GM12878 (cell line): ENCODE results near the gene LIPN.

Experiments
- RAD51 ChIP-seq: fragments of 450-650 bp; IDR thresholded peaks from 2 replicates; pipeline ENCODE4 v1.6.1; 2016; ENCODE audit warnings: moderate library complexity, mild to moderate bottlenecking, inconsistent platforms
- REST ChIP-seq: IDR thresholded peaks from 2 replicates; pipeline ENCODE4 v1.6.1; 2012; ENCODE audit warnings: mild to moderate bottlenecking, low read depth, low read length

DNA sequence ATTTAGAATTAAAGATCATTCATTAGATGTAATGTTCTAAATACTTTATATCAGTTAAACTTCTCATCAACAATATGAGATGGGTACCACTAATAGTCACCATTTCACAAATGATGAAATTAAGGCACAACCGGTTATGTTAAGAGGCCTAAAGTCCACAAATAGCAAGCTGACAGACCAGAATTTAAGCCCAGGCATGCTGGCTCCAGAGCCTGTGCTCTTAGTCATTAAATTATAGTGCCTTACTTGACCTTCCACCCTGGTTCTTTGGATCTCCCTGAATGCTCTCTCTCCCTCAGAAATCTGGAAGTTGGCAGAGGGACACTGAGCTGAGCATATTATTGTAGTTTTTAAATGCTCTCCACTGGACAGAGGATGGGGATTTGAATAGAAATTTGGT lies 3.6 kb downstream of the LIPN start:
- TF ChIP-seq RAD51 (no peak), REST (no peak)
